GM18498 (cell line): Measurements from ENCODE around the gene GEMIN2.
"Not testable (repeated sequence)": the region's sequence is repeated elsewhere in the genome, so short reads cannot be mapped to it uniquely, and the experiment has no call there.

Experiments
- ATAC-seq: cut with Tn5 transposase; IDR thresholded peaks from one replicate; pipeline ENCODE4 v1.9.1; 2021; ENCODE audit warnings: mild to moderate bottlenecking, moderate library complexity; ENCODE audit not compliant: unreplicated experiment

The GEMIN2 gene

DNA sequence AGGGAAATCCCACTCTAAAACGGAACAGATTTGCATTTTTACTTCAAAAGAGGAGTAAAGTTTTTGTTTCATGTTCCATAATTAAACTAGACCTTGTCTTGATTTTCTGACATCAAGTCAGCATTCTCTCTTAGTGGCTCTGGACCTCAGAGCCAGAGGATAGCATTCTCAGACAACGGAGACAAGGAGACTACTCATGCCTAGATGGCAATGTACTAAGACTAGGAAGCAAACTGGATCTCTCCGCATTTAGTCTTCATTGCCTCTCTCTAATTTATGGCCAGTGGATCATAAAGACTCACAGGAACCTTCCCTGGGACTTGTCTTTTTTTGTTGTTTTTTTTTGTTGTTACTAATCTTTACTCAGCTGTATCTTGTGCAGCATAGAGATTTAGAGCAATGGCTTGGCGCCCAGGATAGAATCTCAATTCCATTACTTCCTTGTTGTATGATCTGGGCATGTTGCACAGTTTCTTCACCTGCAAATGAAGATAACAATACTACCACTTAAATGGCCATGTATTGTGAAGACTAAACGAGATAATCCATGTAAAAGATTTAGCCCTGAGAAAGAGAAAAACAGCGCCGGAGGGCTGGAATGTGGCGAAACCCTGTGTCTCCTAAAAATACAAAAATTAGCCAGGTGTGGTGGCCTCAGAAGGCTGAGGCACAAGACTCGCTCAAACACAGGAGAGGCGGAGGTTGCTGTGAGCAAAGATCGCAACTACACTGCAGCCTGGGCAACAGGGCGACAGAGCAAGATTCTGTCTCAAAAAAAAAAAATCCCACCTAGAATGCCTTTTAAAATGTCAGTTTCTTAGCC, 4.0 kb upstream of the GEMIN2 start:
- ATAC-seq, result no peak

DNA sequence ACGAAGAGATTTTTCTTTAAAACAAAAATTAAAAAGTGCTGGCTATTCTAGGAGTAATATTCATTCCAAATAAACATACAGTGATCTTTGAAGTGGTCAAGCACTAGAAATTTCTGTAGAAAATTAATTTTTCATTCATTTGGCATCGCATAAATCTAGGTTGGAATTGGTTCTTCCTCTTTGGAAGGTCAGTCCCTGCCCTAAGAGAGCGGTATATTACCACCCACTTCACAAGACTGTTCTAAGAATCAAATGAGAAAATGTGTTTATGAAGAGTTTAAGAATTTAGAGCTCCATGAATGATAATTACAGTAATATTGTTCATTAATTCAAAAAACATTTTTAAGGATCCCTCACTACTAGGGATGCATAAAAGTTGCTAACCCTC, 444 bp upstream of the GEMIN2 start:
- ATAC-seq, result no peak

DNA sequence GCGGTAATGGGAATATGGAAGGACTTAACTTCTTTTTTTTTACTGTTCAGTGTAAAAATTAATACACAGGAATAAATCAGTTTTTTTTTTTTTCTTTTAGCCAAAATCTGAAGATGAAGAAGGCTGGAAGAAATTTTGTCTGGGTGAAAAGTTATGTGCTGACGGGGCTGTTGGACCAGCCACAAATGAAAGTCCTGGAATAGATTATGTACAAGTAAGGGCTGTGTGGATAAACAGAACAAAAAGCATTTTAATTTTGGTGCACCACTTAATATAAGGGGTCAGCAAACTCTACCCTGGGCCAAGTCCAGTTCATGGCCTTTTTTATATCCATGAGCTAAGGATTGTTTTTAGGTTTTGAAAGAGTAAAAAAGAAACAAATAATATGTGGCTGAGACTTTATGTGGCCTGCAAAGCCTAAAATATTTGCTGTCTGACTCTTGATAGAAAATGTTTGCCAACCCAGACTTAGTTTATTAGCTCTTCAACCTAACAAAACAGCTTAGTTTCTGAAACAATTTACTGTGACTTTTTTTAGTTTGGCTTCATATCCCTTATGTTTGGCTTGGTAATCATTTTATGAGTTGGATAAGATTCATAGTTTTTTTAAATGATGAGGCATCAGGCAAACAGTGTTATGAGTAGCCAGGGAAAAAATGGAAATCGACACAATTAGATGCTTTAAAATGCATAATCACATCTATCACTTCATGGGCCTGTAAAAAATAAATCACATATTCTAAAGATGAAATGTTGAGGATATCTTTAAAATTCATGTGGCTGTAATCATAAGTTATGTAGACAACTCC, 8.4 kb downstream of the GEMIN2 start:
- ATAC-seq, result no peak

DNA sequence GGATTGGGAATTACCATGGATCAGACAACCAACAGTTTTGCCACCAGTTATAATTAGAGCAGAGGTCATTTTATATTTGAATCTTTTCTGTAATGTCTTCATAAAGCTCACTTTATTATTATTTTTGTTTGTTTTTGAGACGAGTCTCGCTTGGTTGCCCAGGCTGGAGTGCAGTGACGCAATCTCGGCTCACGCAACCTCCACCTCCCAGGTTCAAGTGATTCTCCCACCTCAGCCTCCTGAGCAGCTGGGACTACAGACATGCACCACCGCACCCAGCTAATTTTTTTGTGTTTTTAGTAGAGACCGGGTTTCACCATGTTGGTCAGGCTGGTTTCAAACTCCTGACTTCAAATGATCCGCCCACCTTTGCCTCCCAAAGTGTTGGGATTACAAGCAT, 23.7 kb downstream of the GEMIN2 start:
- ATAC-seq, result not testable (repeated sequence)

DNA sequence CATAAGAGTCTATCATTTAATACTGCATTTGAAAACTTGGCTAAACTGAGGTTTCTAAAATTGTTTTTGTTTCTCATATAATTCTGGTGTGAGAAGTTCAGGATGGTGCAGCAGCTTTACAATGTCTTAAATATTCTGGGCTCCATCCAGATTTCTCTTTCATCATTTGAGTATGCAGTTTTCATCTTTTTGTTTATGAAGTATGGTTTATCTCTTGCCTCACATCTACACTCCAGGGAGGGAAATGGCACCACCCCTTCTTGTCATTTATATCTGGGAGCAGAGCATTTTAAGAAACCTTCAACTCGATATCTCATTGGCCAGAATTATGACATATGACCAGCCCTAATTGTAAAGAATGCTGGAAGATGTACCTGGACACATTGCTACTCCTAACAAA, 24.3 kb downstream of the GEMIN2 start:
- ATAC-seq, result no peak

DNA sequence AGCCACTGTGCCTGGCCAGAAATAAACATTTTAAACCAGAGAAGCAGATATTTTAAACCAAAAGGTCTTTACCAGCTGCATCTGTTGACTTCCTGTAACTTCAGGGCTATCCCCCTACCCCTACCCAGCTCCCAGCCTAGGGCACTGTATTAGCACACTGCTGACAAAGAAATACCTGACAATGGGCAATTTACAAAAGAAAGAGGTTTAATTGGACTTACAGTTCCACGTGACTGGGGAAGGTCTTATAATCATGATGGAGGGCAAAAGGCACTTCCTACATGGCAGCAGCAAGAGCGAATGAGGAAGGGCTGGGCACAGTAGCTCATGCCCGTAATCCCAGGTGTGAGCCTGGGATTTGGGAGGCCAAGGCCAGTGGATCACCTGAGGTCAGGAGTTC, 26.0 kb downstream of the GEMIN2 start:
- ATAC-seq, result no peak

DNA sequence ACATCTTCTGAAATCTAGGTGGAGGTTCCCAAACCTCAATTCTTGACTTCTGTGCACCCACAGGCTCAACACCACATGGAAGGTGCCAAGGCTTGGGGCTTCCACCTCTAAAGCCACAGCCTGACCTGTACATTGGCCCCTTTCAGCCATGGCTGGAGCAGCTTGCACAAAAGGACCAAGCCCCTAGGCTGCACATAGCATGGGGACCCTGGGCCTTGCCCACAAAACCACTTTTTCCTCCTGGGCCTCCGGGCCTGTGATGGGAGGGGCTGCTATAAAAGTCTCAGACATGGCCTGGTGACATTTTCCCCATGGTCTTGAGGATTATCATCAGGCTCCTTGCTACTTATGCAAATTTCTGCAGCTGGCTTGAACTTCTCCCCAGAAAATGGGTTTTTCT, 27.5 kb downstream of the GEMIN2 start:
- ATAC-seq, result not testable (repeated sequence)

DNA sequence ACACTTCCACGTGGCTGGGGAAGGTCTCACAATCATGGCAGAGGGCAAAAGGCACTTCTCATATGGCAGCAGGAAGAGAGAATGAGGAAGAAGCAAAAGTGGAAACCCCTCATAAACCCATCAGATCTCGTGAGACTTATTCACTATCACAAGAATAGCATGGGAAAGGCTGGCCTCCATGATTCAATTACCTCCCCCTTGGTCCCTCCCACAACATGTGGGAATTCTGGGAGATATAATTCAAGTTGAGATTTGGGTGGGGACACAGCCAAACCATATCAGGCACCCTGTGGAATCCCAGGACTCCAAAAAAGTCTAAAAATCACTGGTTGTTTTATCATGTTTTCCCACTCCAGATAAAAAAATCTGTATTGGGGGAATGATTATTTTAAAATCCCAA, 29.1 kb downstream of the GEMIN2 start:
- ATAC-seq, result not testable (repeated sequence)

DNA sequence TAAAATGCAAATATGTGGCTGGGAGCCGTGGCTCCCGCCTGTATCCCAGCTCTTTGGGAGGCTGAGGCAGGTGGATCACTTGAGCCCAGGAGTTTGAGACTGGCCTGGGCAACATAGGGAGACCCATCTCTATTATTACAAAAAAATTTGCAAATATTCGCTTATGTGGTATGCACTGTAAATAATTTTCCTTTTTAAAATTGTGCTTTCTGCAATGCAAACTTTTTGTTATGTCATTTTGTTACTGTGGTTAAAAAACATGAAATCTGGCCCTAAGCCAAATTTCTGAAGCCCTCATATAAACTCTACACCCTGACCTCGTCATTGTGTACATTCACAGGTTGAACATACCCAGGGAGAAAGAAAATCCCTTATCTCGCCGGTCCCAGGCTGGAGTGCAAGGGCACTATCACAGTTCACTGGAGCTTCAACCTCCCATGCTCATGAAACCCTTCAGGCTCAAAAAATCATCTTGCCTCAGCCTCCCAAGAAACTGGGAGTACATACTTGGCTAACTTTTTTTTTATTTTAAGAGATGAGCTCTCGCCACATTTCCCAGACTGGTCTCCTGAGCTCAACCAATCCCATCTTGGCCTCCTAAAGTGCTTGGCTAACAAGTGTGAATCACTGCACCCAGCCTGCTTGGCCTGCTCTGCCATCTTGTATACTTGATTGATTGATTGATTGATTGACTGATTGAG, 31.3 kb downstream of the GEMIN2 start:
- no peak for ATAC-seq

DNA sequence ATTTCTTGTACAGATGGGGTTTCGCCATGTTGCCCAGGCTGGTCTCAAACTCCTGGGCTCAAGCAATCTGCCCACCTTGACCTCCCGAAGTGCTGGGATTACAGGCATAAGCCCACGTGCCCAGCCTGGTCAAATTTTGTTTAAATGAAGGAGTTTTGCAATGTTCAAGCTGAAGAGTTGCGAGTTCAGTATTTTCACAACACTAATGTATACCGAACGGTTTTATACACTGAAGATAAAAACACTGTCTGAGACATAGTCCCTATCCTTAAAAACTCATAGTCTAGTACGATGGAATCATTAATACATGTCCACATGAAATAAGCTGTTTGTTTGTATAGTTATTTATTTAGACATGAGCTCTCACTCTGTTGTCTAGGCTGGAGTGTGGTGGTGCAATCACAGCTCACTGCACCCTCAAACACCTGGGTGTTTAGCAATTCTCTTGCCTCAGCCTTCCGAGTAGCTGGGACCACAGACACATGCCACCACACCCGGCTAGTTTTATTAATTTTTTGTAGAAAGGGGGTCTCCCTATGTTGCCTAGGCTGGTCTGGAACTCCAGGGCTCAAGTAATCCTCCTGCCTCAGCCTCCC, 40.6 kb downstream of the GEMIN2 start:
- ATAC-seq, result no peak

DNA sequence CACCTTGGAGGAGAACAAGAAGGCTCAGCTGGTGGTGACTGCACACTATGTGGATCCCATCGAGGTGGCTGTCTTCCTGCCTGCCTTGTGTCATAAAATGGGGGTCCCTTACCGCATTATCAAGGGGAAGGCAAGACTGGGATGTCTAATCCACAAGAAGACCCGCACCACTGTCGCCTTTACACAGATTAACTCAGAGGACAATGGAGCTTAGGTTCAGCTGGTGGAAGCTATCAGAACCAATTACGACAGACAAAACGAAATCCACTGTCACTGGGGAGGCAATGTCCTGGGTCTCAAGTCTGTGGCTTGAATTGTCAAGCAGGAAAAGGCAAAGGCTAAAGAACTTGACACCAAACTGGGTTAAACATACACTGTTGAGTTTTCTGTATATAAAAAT, 43.4 kb downstream of the GEMIN2 start:
- no peak for ATAC-seq

DNA sequence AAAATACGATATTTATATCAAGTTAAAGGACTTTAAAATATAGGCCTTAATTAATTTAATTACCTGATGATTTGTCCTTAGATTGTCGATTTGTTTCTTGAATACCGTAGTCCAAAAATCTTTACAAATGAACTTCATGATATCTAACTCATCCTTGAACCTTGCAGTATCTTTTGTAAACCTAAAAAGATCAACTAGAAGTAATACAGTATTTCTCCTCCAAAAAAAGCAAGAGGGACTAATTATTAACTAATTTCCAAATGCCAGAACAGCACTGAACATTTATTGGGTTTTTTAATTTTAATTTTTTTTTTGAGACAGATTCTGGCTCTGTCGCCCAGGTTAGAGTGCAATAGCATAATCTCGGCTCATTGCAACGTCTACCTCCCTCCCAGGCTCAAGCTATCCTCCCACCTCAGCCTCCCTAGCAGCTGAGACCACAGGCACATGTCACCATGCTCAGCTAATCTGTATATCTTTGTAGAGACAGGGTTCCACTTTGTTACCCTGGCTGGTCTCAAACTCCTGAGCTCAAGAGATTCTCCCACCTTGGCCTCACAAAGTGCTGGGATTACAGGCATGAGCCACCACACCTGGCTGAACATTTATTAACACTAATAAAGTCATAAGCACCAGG, 44.2 kb downstream of the GEMIN2 start:
- no peak for ATAC-seq

DNA sequence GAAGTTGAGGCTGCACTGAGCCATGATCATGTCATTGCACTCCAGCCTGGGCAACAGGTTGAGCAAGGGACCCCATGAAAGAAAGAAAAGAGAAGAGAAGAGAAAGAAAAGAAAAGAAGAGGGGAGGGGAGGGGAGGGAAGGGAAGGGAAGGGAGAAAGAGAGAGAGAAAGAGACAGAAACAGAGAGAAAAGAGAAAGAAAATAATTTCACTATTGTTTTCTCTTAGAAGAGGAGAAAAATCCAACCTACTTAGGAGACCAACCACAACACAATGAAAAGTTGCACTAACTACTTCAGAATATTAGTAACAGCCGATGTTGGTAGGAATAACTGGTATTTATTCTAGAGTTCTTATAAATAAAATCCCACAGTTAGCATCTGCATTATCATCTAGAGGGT, 46.4 kb downstream of the GEMIN2 start:
- no peak for ATAC-seq

DNA sequence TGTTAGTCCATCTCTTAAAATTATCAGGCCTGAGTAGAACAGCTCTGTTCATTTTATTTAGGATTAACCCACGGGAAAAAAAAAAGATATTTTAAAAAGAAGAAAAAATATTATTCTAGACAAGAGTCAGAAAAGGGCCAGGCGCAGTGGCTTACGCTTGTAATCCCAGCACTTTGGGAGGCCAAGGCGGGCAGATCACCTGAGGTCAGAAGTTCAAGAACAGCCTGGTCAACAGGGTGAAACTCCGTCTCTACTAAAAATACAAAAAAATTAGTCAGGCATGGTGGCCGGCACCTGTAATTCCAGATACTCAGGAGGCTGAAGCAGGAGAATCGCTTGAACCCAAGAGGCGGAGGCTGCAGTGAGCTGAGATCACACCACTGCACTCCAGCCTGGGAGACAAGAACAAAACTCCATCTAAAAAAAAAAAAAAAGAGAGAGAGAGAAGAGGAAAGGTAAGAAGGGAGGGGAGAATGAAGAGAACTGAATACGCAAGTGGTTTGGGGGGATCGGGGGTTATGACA, 53.7 kb downstream of the GEMIN2 start:
- not testable (repeated sequence) for ATAC-seq

DNA sequence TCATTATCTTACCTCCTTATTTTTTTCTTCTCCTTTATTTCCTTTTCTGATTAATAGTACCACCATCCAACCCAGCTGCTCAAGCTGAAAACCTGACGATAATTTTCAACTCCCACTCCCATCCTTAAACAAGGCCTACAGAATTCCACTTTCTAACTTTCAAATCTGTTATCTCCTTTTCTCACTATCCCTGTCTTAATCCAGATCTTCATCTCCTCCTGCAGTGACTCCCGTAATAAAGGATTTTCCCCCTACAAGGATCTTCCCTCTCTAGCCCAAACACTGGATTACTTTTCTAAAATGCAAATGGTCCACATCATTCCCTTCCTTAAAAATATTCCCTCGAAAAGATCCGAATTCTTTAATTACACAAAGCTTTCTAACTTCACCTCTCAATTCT, 54.5 kb downstream of the GEMIN2 start:
- ATAC-seq, result no peak

DNA sequence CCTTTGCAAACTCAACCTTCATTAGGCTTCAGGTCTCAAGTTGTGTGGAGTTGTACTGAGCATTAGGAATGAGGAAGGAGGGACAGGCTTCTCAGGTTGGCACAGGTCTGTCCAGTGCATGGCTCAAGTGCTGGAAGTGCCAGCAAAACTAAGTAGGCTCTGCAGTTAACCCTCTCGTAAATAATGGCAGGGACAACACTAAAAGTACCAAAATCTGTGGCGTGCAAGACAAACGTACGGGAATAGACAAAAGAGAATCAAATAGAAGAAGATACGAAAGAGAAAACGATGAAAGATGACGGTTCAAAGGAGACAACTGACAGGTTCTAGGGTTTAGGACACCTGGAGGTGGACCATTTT, 55.4 kb downstream of the GEMIN2 start:
- ATAC-seq, result peak; percentile 4

DNA sequence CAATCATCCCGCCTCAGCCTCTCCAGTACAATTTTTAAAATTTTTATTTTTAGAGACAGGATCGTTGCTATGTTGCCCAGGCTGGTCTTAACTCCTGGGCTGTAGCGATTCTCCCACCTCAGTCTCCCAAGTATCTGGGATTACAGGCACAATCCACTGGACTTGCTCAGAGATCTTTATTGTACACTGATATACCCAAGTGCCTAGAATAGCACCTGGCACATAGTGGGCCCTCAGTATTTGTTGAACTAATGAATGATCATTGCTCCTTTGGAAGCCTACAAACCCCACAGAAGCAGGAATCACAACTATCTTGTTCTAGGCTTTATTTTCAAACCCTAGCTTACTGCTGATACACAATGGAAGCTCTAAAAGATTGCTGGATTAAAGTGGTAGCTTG, 59.1 kb downstream of the GEMIN2 start:
- ATAC-seq, result no peak

DNA sequence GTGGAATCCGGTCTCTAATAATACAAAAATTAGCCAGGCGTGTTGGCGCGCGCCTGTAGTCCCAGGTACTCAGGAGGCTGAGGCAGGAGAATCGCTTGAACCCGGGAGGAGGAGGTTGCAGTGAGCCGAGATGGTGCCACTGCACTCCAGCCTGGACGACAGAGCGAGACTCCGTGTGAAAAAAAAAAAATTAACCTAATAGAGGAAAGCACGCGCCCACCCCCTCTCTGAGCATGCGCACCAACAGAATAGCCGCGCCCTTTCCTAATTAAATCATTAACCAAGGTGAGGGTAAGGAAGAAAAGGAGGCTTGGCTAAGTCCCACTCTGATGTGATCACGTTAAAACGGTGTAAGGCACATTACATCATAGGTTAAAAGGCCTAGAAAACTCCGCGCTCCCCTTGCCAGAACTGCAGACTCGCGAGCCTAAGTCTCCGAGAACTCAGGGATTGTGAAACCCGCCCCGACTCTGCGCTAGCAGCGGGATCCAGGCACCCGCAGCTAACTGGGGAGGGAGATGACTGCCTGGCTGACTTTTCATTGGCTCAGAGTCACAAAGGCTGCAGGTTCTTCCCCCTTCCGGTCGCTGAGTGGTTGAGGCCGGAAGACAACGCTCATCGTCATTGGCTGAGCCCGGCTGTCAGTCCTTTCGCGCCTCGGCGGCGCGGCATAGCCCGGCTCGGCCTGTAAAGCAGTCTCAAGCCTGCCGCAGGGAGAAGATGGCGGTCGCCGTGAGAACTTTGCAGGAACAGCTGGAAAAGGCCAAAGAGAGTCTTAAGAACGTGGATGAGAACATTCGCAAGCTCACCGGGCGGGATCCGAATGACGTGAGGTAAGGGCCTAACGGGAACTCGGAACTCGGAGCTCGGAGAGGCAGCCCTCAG, 60.7 kb downstream of the GEMIN2 start, which contains the start of gene PNN:
PNN (plus strand) TSS at position 695 of the 885 bp plus-strand sequence; CDS start at position 721, 26 bp downstream.
- ATAC-seq, result peak; percentile 92

DNA sequence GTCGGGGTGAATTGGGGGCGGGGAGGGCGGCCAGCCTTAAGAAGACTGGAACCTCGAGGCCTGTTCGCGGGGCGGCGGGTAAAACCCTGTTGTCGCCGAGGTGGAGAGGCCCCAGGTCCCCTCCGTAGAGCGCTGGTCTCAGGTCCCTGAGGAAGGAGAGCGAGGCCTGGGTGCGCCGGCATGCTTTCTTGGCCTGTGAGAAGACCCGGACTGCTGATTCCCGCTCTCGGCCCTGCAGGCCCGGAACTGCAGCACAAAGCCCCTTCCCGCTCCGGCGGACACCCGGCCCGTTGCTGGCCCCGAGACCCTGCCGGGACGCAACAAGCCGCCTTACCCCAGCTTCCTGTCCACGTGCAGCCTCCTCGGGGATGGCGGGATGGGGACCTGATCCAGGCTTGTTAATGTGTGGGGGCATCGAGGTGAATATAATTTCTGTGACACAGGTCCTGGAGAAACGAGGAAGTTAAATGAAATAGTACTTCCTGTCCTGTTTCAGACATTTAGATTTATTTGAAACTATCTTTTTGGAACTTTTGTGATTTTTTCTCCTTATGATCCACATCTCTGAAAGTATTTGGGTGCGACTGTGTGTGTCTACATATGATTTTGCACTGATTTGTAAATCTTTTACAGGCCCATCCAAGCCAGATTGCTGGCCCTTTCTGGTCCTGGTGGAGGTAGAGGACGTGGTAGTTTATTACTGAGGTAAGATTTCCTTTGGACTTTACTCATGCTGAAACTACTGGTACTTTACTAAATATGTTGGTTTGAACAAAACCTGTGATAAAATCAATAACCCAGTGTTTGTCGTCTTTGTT, 61.5 kb downstream of the GEMIN2 start:
- peak; percentile 17 for ATAC-seq
